ENCODE data around the gene LIN54. TPM values are rescaled to one million over a fixed set of nuclear protein-coding genes. Genes with fewer than 3 reads are reported as not detected.

LIN54 gene
- total RNA-seq, 1 donor from 2014 or later: 30.6 TPM

DNA sequence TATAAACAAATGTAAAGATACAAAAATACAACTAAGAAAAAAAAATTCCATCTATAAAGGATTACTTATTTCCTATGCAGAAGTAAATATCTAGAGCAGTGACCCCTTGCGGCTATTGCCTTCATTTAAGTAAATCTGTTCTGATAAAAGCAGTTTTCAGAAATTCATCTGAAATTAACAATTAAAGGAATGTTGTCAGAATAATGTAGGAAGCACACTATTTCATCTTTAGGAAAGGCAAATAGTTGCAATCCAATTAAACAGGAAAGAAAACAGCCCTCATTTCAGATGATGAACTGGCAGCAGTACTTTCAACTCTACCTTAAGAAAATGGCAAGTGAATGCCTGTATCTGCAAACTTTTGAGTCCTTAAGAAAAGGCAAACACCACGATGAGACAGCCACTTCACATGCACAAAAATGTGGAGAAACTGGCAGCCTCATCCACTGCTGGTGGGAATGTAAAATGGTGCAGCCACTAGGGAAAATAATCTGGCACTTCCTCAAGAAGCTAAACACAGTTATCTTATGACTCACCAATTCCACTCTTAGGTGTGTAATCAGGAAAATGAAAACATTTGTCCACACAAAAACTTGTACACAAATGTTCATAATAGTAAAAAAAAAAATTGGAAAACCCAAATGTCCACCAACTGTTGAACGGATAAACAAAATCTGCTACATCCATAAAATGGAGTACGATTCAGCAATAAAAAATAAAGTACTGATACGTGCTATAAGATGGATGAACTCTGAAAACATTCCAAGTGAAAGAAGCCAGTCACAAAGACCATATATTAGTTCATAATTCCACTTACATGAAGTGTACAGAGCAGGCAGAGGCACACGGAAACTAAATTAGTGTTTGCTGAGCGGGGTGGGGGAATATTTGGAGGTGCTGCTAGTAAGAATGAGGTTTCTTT is 112.0 kb downstream of the LIN54 start:
- no peak for FAIRE-seq

DNA sequence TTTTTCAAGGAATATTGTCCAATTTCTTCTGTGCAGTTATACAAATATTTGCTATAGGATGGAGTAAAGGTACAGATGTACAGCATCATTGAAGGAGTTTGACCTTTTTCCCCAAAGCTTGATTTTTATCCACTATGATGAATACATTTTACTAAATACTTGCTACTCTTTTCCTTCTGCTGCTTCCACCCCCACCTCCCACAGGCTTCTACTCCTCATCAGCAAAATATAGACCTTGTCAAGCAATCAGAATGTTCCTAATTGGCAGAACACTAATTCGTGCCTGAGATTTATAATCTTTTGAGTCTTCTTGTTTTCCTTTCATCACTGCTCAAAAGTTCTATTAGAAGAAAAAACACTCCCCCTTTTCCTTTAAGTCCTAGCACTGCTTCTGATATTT is 113.9 kb downstream of the LIN54 start:
- DNase-seq (ENCODE audit: low spot score in 2 of 2) (no peak), FAIRE-seq (no peak)

More for the DNA sequence above, 112.0 kb downstream of the LIN54 start:
- no peak for DNase-seq (ENCODE audit: low spot score in 2 of 2)

DNA sequence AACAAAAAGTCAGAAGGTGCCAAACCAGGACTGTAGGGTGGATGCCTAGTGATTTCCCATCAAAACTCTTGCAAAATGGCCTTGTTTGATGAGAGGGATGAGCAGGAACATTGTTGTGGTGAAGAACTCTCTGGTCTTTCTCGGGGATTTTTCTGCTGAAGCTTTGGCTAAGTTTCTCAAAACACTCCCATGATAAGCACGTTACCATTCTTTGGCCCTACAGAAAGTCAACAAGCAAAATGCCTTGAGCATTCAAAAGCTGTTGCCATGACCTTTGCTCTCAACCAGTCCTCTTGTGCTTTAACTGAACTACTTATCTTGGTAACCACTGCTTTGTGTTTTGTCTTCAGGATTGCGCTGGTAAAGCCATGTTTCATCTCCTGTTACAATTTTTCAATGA is 116.7 kb downstream of the LIN54 start:
- FAIRE-seq (no peak), DNase-seq (ENCODE audit: low spot score in 2 of 2) (no peak)

DNA sequence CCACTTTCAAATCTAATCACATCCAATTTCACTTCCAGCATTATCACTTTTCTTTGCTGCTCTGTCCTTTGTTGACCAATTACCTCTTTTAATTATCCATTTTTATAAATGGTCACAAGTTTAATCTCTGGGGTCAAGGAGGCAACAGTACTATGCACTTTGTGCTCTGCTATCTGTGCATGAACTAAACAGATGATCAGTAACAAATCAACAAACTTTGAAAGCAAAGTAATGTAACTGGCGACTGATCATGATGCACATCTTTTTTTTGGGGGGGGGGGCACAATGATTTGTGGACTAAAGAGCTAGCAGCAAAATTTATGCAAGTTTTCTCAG is 118.2 kb downstream of the LIN54 start:
- FAIRE-seq: no peak
- no peak for DNase-seq (ENCODE audit: low spot score in 2 of 2)

DNA sequence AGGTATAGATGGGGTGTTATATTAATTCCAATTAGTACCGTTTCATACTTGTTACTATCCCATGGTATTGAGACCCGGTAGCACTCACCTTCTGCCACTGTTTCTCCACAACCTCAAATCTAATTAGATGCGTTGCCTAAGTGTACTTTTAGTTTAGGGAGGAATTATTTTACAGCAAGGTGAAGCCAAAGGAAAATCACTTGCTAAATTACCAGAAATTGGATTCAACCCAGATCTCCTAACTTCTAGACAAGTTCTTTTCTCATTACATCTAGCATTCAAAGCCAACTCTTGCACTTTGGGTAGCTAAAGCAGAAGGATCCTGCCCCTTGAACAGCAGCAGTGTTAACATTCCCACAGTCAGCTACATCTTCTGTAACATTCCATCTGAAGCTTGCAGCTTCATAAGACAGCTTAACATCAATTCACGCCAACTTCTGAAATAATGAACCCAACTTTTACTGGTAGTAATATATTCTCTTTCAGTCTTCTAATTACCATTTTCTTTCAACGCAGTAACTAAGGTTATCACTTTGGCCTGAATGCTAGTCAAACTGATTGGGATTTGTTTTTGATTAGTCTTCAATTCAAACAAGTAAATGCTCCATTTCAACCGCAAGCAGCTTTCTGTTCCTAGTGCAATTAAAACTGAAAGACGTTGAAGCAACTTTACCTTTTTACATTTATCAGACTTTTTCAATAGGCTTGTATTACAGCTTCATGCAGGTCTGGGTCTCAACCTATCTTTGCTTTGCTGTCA is 118.7 kb downstream of the LIN54 start:
- DNase-seq (ENCODE audit: low spot score in 2 of 2) (no peak), FAIRE-seq (no peak)

DNA sequence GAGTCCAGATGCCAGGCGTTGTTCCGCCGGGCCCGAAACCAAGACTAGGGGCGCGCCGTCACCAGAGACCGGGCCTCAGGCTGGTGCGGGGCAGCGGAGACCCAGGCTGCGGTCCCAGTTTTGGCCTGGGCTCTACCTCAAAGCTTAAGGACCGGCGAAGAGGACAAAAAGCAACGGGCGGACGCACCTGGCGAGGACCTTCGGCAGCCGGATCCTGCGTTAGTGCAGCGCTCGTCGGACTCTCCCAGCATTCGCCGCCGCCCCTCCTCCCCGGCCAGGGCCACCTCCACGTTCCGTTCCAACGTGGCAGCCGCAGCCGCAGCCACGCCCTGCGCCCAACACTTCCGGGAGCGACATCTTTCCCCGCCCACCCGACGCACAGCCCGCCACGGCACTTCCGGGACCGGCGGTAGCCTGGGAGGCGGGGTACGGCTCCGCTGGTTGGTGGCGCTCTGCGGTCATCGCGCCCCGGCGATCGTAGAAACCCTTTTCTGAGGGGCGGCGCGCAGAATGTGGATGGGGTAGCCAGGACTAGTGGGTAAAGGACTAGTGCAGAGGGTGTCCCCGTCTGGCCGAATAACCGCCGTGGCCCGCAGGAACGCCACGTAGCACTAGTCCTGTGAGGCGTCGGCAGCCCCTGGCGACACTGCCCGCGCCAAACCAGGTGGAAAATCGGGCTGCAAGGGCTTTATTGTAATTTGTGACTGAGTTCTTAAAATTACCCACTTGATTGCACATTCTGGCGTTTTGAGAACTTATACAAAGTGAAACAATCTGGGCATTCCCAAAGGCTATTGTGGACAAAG is 119.5 kb downstream of the LIN54 start, which contains the start of gene SEC31A:
TSS of gene SEC31A (minus strand) at position 253 of the 806 bp plus-strand sequence. CDS start 9,217 bp downstream, outside the sequence.
- DNase-seq (ENCODE audit: low spot score in 2 of 2) (peak; percentile 83 to 88), FAIRE-seq (no peak)

DNA sequence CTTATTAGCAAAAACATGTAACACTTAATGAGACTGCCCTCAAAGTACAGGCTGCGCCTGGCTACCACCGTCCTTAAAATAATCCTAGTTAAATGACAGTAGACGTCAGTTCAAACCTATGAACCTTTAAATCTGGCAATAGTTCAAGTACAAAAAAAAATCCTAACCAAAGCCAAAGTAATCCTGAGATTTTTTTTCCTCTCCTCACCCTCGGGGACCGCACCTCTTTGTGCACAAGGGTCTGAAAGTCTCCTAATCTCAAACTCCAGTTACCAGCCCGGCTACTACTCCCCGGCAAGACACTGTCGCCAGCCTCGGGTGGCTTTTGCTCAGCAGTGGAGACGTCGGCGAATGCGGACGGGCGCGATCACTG is 120.1 kb downstream of the LIN54 start:
- FAIRE-seq (no peak), DNase-seq (ENCODE audit: low spot score in 2 of 2) (peak in 1 of 2 donors; percentile 10)

DNA sequence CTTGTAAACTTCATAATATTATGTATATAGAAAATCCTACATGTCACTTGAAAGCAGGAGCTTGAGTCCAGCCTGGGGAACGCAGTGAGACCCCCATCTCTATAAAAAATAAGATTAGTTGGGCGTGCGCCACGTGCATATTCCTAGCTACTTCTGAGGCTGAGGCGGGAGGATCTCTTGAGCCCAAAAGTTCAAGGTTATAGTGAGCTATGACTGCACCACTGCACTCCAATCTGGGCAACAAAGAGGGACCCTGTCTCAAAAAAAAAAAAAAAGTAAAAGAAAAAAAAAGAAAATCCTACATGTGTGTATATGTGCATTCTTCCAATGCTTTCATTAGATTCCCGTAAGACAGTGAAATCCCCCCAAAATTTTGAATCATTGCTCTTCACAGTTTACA is 121.3 kb downstream of the LIN54 start:
- no peak for DNase-seq (ENCODE audit: low spot score in 2 of 2)
- no peak for FAIRE-seq

DNA sequence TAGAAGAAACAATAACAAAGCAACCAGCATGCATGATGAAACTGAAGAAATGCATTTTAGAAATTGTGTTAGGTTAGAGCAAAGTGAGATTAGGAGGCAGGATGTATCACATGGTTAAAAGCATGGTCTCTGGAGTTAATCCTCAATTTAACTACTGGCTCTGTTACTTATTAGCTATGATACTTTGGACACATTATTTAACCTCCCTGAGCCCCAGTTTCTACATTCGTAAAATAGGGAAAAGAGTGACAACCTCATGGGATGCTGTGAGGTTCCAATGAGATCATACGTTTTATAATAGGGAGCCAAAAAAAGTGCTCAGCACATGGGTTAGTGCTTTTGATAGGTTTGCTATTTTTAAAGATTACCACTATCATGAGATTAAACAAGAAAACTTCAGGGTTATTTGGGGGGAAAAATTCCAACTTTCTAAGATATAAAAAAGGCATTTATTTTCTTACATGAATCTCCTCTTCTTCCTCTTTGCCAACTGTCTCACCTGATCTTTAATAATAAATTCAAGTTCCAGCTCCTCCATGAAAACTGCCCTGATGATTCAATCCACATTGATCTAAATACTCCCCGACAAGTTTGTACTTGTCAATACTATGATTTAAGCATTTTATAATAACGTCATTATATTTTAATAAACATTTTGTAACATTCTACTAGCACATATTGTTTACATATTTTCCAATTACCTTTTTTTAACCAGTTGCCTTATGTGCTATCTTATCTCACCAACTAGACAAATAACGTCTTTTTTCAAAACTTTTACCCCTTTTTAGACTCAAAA is 124.3 kb downstream of the LIN54 start:
- FAIRE-seq (no peak), DNase-seq (ENCODE audit: low spot score in 2 of 2) (no peak)

DNA sequence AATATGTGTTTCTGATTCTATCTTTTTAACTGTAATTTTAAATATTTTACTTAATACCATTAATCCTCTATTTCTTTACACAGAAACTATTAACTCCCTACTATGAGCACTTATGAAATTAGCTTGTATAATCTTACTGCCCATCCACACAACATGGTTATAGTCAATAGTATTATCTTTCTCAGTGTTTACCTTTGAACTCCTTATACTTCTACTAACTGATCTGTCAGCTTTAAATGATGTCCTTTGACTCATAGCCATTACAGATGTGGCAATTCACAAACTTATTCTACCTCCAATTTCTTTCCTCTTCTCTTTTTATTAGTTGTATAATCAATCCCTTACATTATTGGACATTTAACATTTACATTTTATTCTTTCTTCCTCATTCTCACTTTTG is 125.2 kb downstream of the LIN54 start:
- DNase-seq (ENCODE audit: low spot score in 2 of 2) (no peak), FAIRE-seq (no peak)

Small RNA genes within 50 kb of the gene (small RNA-seq; reads per million reads assigned to genes)
- gene RF00019 (not detected), gene RNU6-615P (not detected)

Other genes with a start within 250 kb of the LIN54 start
- 254 TPM for gene SCD5, start 212.0 kb downstream of the LIN54 start, total RNA-seq
- gene SEC31A, start 119.7 kb downstream of the LIN54 start, total RNA-seq: 117 TPM
- gene THAP9, start 110.1 kb downstream of the LIN54 start, total RNA-seq: 17.5 TPM
- gene COPS4, start 24.4 kb upstream of the LIN54 start, total RNA-seq: 141 TPM
- 0.41 TPM for gene PLAC8, start 103.9 kb upstream of the LIN54 start, total RNA-seq

All from frontal cortex (tissue), 4 donors.